Neural progenitor cell (in vitro differentiated cells): ENCODE results near the gene ATP8B3. TPM values are rescaled to one million over a fixed set of nuclear protein-coding genes. Genes with fewer than 3 reads are reported as not detected.
A peak's percentile ranks its signal among the peaks of the same experiment; 100 is the strongest.

Experiments
- DNase-seq: peaks from one replicate; pipeline ENCODE4 v3.0.0-alpha.2; 2016; ENCODE audit warnings: low spot score
- H2AFZ ChIP-seq: fragments of 200-600 bp; sonication (generic); replicated peaks from 2 replicates; pipeline ENCODE4 v1.6.1; 2016; ENCODE audit warnings: antibody characterized with exemption
- H3F3A ChIP-seq: fragments of 200-600 bp; sonication (generic); 2 replicates; pipeline ENCODE4 v1.6.1; 2016; ENCODE audit warnings: antibody characterized with exemption, low read depth
- H3K27ac ChIP-seq: fragments of 200-600 bp; sonication (generic); 2 replicates; pipeline ENCODE4 v1.5.1; 2016; ENCODE audit warnings: mild to moderate bottlenecking
- H3K27me3 ChIP-seq: fragments of 200-600 bp; sonication (generic); 2 replicates; pipeline ENCODE4 v1.6.1; 2016; ENCODE audit warnings: mild to moderate bottlenecking, moderate library complexity
- H3K36me3 ChIP-seq: fragments of 200-600 bp; sonication (generic); 2 replicates; pipeline ENCODE4 v1.5.1; 2016
- H3K4me1 ChIP-seq: fragments of 200-600 bp; sonication (generic); 2 replicates; pipeline ENCODE4 v1.6.1; 2016; ENCODE audit warnings: mixed run types
- H3K4me2 ChIP-seq: fragments of 200-600 bp; sonication (generic); 2 replicates; pipeline ENCODE4 v1.6.1; 2016
- H3K4me3 ChIP-seq: fragments of 200-600 bp; sonication (generic); 2 replicates; pipeline ENCODE4 v1.5.1; 2016
- H3K79me2 ChIP-seq: fragments of 200-600 bp; sonication (generic); 2 replicates; pipeline ENCODE4 v1.6.1; 2016; ENCODE audit warnings: low read depth
- H3K9ac ChIP-seq: fragments of 200-600 bp; sonication (generic); 2 replicates; pipeline ENCODE4 v1.6.1; 2016
- H3K9me3 ChIP-seq: fragments of 200-600 bp; sonication (generic); 2 replicates; pipeline ENCODE4 v1.5.1; 2016; ENCODE audit warnings: low read depth
- H4K20me1 ChIP-seq: fragments of 200-600 bp; sonication (generic); 2 replicates; pipeline ENCODE4 v1.6.1; 2016; ENCODE audit warnings: low read depth
- H3K27ac Mint-ChIP-seq: 3 replicates; pipeline ENCODE4 v1.8.0; 2021; ENCODE audit warnings: mixed read lengths
- H3K27me3 Mint-ChIP-seq: 2 replicates; pipeline ENCODE4 v1.8.0; 2022; ENCODE audit warnings: low read depth, mild to moderate bottlenecking, inconsistent platforms, moderate library complexity, mixed read lengths; ENCODE audit not compliant: insufficient read depth
- H3K36me3 Mint-ChIP-seq: 3 replicates; pipeline ENCODE4 v1.8.0; 2021; ENCODE audit warnings: mixed read lengths
- H3K4me1 Mint-ChIP-seq: 3 replicates; pipeline ENCODE4 v1.8.0; 2021; ENCODE audit warnings: mixed read lengths
- H3K4me3 Mint-ChIP-seq: 3 replicates; pipeline ENCODE4 v1.8.0; 2021; ENCODE audit warnings: mild to moderate bottlenecking, moderate library complexity, mixed read lengths
- H3K9me3 Mint-ChIP-seq: 3 replicates; pipeline ENCODE4 v1.8.0; 2020; ENCODE audit warnings: mixed read lengths
- EZH2 ChIP-seq: fragments of 200-600 bp; sonication (generic); IDR thresholded peaks from 2 replicates; pipeline ENCODE4 v1.6.1; 2017; ENCODE audit warnings: antibody characterized with exemption, mild to moderate bottlenecking, moderate library complexity
- EZH2phosphoT487 ChIP-seq: fragments of 200-600 bp; sonication (generic); IDR thresholded peaks from 2 replicates; pipeline ENCODE4 v1.6.1; 2017; ENCODE audit warnings: antibody characterized with exemption
- total RNA-seq: library from RNA; depleted of rRNA; stranded (reverse); fragments of >200 nt; gene quantifications from 2 replicates; pipeline ENCODE4 v1.2.3, GENCODE V29; 2015; ENCODE audit warnings: low replicate concordance
- TF ChIP-seq, protein P1 (sequence below): fragments of 200-600 bp; sonication (generic); IDR thresholded peaks from 2 replicates; pipeline ENCODE4 v1.5.1; 2017; ENCODE audit warnings: antibody characterized with exemption, mild to moderate bottlenecking

The ATP8B3 gene
- total RNA-seq, 1 donor from 2014 or later = 0.06 TPM

DNA sequence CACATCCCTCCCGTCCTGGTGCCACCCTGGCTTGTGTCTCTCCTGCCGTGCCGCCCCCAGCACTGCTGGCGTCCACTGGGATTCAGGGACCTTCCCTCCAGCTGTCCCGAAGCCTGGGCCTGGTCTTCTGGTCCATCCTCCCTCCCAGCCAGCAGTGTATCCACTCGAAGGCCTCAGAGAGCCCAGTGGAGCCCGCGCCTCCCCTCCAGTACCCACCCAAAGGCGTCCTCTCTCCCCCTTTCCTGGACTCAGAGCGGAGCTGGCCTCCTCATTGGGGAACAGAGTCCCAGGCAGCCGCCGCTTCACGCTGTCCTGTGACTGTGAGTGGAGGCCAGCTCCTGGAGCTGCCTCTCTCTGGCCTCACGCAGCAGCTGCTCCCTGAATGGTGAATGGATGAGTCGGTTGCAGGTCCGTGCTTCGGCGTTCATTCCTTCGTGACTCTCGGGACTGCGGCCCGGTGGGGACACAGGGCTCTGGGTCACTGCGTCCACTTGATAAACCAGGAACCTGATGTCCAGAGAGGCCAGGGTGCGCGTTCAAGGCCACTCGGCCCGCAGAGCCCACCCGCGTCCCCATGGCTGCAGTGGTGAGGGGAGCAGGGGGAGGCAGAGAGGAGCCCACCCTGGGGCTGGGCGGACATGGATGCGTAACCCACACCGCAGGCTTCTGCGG, 46.7 kb downstream of the ATP8B3 start:
- peaks cover 7% of the 10 kb centered on the region for H3K4me1 Mint-ChIP-seq
- peaks cover 76% of the 10 kb centered on the region for H3K27me3 Mint-ChIP-seq
- H3K9me3 Mint-ChIP-seq = peaks cover 4% of the 10 kb centered on the region
- Histone ChIP-seq H3K36me3 (no peaks in the 10 kb centered on the region), H3F3A (no peaks in the 10 kb centered on the region), H3K9me3 (no peaks in the 10 kb centered on the region), H3K27me3 (peaks cover 100% of the 10 kb centered on the region), H3K79me2 (no peaks in the 10 kb centered on the region), H3K9ac (no peak overlapping the region), H3K4me2 (no peak overlapping the region), H3K4me3 (no peak overlapping the region), H3K4me1 (no peaks in the 10 kb centered on the region), H3K27ac (no peak overlapping the region), H2AFZ (no peak overlapping the region), H4K20me1 (peaks cover 34% of the 10 kb centered on the region)
- TF ChIP-seq EZH2phosphoT487 (peak; percentile 89), EZH2 (peak; percentile 95)
- TF ChIP-seq, protein P1, sequence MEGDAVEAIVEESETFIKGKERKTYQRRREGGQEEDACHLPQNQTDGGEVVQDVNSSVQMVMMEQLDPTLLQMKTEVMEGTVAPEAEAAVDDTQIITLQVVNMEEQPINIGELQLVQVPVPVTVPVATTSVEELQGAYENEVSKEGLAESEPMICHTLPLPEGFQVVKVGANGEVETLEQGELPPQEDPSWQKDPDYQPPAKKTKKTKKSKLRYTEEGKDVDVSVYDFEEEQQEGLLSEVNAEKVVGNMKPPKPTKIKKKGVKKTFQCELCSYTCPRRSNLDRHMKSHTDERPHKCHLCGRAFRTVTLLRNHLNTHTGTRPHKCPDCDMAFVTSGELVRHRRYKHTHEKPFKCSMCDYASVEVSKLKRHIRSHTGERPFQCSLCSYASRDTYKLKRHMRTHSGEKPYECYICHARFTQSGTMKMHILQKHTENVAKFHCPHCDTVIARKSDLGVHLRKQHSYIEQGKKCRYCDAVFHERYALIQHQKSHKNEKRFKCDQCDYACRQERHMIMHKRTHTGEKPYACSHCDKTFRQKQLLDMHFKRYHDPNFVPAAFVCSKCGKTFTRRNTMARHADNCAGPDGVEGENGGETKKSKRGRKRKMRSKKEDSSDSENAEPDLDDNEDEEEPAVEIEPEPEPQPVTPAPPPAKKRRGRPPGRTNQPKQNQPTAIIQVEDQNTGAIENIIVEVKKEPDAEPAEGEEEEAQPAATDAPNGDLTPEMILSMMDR = no peak
- peak overlapping the region; percentile 46 for H3K4me3 Mint-ChIP-seq
- no peak for DNase-seq
- H3K27ac Mint-ChIP-seq = no peak overlapping the region
- no peaks in the 10 kb centered on the region for H3K36me3 Mint-ChIP-seq

DNA sequence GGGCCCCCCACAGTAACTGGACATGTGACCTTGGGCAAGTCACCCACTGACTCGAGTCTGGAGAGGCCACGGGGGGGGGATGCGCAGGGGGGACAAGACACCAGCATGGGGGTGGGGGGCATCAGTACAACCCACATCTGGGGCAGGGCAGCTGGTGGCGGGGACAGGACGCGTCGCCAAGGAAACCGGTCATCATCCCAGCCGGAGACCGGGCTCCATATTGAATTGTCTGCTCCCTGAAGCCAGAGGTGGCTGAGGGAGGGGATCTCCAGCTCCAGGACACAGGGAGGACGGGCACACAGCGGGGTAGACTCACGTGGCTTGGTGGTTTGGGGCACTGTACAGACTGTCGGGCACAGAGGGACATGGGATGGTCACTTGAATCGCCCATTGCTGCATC, 47.3 kb downstream of the ATP8B3 start:
- Histone ChIP-seq H3K27me3 (peaks cover 100% of the 10 kb centered on the region), H2AFZ (no peak overlapping the region), H3K9ac (no peak overlapping the region), H3F3A (no peaks in the 10 kb centered on the region), H3K36me3 (no peaks in the 10 kb centered on the region), H3K79me2 (no peaks in the 10 kb centered on the region), H3K27ac (no peak overlapping the region), H3K4me1 (no peaks in the 10 kb centered on the region), H3K4me3 (no peak overlapping the region), H3K4me2 (no peak overlapping the region), H4K20me1 (peaks cover 41% of the 10 kb centered on the region), H3K9me3 (no peaks in the 10 kb centered on the region)
- Mint-ChIP-seq H3K9me3 (no peaks in the 10 kb centered on the region), H3K36me3 (no peaks in the 10 kb centered on the region), H3K4me3 (peak overlapping the region; percentile 46), H3K27ac (no peak overlapping the region), H3K4me1 (peaks cover 7% of the 10 kb centered on the region), H3K27me3 (peaks cover 79% of the 10 kb centered on the region)
- TF ChIP-seq, protein P1 = no peak
- TF ChIP-seq EZH2phosphoT487 (no peak), EZH2 (no peak)
- DNase-seq = no peak

DNA sequence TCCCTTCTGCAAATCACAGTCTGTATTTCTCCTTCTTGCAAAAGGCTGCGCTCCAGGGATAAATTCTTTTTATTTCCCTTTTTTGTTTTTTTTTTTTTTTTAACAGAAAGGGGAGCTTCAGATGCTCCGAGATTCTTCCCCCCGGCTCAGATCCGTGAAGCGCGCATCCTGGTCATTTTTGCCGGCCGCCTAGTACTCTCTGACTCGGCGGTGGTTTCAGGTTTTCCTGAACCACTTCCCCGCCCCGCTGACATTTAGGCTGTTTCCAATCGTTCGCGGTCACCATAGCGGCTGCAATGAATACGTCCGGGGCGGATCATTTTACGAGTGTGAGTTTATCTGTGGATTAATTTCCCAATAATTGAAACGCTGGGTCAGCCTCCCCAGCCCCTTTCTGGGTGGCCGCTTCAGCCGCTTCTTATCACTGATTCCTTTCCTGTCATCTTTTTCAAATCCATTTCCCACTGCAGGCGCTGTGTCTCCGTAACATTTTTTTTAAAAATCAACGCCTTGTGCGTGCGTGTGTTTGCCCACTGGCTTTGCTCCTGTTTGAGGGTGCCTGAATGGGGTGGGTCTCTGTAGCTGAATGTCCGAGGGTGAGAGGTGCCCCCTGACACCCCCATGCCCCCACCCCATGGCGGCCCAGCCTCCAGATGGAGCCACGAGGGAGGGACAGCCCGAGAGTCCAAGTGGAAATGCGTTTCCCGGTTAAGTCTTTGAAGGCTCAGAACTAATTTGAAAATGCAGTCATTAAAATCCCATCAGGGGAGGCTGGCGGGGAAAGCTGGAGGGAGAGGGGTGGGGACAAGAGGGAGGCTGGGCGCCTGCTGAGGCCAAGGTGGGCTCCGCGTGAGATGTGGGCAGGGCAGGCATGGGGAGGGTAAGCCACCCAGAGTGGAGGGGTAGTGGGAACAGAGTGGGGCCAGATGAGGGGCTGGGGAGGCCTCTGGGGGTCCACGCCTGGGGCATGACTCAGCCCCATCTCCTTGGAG, 48.1 kb downstream of the ATP8B3 start:
- H3K27ac ChIP-seq = no peak overlapping the region
- Mint-ChIP-seq H3K36me3 (no peaks in the 10 kb centered on the region), H3K27ac (no peak overlapping the region), H3K9me3 (no peaks in the 10 kb centered on the region), H3K4me1 (peaks cover 7% of the 10 kb centered on the region), H3K4me3 (peak overlapping the region; percentile 67), H3K27me3 (peaks cover 77% of the 10 kb centered on the region)
- H3K9me3 ChIP-seq = no peaks in the 10 kb centered on the region
- H3K79me2 ChIP-seq = no peaks in the 10 kb centered on the region
- H3K9ac ChIP-seq = no peak overlapping the region
- peaks cover 100% of the 10 kb centered on the region for H3K27me3 ChIP-seq
- no peak overlapping the region for H3K4me3 ChIP-seq
- no peak for DNase-seq
- TF ChIP-seq EZH2phosphoT487 = peak; percentile 79
- TF ChIP-seq EZH2 = peak; percentile 80
- TF ChIP-seq, protein P1 = no peak
- peaks cover 47% of the 10 kb centered on the region for H4K20me1 ChIP-seq
- no peaks in the 10 kb centered on the region for H3K4me1 ChIP-seq
- H3K36me3 ChIP-seq = no peaks in the 10 kb centered on the region
- no peak overlapping the region for H2AFZ ChIP-seq
- no peaks in the 10 kb centered on the region for H3F3A ChIP-seq
- no peak overlapping the region for H3K4me2 ChIP-seq
